ENCODE data around the gene CDKN1C. TPM values are rescaled to one million over a fixed set of nuclear protein-coding genes. Genes with fewer than 3 reads are reported as not detected.

The CDKN1C gene
- total RNA-seq, 1 donor from 2014 or later: 27.7 TPM

DNA sequence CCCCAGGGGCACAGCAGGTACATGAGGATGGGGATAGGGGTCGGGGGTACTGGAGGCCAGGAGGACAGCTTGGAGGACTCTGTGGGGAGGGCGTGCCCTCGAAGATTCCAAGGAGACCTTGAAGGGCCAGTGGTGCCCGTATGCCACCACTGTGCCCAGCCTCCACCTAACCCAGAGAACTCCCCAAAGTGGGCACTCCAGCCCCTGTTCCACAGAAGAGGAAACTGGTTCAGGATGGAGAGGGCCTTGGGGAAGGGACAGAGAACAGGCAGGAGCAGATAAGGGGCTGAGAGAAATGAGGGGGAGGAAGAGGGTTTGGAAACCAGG is 45.8 kb upstream of the CDKN1C start:
- no peak for DNase-seq (ENCODE audit: low read depth)
- TF ChIP-seq, protein P1, sequence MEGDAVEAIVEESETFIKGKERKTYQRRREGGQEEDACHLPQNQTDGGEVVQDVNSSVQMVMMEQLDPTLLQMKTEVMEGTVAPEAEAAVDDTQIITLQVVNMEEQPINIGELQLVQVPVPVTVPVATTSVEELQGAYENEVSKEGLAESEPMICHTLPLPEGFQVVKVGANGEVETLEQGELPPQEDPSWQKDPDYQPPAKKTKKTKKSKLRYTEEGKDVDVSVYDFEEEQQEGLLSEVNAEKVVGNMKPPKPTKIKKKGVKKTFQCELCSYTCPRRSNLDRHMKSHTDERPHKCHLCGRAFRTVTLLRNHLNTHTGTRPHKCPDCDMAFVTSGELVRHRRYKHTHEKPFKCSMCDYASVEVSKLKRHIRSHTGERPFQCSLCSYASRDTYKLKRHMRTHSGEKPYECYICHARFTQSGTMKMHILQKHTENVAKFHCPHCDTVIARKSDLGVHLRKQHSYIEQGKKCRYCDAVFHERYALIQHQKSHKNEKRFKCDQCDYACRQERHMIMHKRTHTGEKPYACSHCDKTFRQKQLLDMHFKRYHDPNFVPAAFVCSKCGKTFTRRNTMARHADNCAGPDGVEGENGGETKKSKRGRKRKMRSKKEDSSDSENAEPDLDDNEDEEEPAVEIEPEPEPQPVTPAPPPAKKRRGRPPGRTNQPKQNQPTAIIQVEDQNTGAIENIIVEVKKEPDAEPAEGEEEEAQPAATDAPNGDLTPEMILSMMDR (conservative IDR thresholded peaks at IDR 0.05; ENCODE audit: low read depth, low read length): no peak

DNA sequence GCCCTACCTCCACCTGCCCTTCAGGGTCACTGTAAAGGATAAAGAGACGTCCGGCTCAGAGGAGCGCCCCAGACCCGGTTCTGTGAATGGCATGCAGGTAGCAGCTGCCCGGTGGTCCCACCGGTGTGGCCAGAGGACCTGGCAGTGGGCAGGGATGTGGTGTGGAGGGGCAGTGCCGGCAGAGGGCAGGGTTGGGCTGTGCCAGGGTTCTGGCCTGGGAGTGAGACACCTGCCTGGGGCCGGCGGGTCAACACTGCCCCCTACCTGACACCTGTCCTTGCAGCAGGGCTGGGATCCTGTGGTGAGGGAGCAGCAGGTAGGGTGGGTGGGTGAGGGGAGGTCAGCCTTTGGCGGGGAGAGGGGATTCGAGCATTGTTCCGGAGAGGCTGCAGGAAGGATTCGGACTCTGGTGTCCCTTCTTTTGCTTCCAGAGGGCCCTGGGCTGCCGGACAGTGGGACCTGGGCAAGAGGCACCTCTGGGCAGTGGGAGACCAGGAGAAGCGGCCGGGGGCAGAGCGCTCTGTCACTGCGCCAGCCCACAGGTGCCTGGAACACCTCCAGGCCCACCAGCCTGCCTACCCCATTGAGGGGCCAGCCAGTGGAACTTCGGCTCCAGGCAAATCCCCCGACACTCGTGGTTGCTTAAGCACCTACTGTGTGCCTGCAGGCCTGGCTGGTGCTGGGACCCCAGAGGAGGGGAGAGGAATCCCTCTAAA is 45.3 kb upstream of the CDKN1C start:
- H3K4me3 ChIP-seq (ENCODE audit: low read depth, low read length): peak overlapping the region; percentile 84
- TF ChIP-seq, protein P1 (conservative IDR thresholded peaks at IDR 0.05; ENCODE audit: low read depth, low read length): peak; percentile 81
- DNase-seq (ENCODE audit: low read depth): no peak

More for the DNA sequence above, 45.8 kb upstream of the CDKN1C start:
- H3K4me3 ChIP-seq (ENCODE audit: low read depth, low read length): no peak overlapping the region

DNA sequence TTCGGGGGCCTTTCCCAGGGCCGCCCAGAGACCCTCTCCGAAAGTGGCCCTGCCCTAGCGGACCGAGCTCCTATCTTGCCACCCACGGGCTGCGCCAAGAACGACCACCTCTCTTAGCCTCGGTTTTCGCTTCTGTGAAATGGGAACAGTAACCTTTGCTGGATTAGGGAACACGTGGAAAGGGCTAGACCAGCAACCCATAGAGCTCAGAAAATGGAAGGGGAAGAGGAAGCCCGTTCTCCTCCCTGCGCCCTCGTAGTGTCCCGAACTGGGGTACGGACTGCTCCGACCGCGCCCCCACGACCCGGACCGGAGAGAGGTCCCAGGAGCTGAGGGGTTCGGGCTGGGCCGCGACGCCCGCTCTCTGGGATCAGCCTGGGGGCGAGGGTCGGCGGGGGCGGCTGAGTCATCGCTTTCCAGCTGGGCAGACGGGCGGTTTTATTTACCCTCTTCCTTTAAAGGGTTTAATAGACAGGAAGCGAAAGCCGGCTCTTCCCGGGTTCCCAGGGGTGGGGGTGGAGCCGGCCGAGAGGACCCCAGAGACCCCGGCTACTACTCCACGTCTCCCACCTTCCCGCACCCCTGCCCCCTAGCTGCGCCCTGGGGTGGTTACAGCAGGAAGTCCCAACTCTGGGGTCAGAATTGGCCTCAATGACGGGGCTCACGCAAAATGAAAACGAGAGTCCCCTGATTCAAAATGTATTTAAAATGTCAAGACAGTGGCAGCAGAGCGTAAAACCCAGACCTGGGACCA is 44.6 kb upstream of the CDKN1C start:
- DNase-seq (ENCODE audit: low read depth): no peak
- H3K4me3 ChIP-seq (ENCODE audit: low read depth, low read length): peak overlapping the region; percentile 84
- TF ChIP-seq, protein P1 (conservative IDR thresholded peaks at IDR 0.05; ENCODE audit: low read depth, low read length): no peak

DNA sequence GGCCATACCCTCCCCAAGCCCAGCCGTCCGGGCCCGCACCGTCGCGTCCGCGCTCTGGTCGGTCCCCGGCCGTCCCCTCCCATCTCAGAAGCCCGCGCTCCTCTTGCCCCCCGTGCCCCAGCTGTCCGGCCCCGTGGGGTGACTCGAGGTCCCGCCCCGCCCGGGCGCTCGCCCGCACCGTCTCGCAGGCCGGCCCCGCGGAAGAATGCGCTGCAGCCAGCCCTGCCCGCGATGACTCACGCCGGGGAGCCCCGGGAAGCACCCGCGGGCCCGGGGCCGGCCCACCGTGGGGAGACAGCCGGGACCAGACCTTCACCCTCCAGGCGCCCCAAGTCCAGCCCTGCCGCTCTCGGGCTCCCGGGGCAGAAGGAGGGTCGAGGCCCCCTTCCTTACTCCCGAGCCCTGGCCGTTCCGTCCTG is 44.0 kb upstream of the CDKN1C start:
- DNase-seq (ENCODE audit: low read depth): no peak
- peak overlapping the region; percentile 84 for H3K4me3 ChIP-seq (ENCODE audit: low read depth, low read length)
- TF ChIP-seq, protein P1 (conservative IDR thresholded peaks at IDR 0.05; ENCODE audit: low read depth, low read length): no peak

DNA sequence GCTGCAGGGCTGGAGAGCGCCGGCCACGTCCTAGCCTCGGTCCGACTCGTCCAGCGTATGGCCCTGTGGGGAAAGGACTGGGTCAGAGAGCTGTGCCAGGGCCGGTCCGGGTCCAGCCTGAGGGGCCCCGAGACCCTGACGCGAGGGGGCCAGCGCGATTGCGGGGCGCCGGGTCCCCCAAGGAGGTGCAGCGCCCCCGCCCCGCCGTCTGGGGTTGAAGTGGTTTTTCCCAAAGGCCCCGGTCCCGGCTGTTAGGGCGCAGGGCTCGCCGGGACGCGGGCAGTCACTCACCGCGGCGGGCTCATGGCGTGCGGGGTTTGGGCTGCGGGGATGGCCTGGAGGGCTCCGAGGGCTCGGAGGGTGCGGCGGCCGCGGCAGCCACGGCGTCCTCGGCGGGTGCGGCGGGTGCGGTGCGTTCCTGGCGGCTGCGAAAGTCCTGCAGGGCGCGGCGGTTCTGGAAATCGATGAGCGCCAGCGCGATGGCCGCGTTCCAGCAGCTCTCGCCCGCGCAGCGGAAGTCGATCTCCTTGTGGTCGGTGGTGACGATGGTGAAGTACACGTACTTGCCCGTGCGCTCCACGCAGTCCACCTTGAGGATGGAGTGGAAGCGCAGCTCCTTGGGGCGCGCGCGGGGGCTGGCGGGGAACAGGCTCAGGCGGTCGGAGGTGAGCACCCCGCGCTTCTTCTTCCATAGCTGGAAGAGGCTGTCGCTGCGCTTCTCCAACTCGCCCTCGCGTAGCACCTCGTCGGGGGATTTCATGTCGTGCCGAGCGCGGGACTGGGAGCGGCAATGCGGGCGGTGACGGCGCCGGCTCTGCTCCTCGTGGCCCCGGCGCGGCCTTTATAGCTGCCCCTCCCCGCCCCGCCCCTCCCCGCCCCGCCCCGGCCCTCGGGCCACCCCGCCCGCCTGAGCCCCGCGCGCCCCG is 43.3 kb upstream of the CDKN1C start, which contains the start of gene PHLDA2:
Gene PHLDA2, minus strand, starts transcription at position 816 of the 926 bp plus-strand sequence. Its CDS starts 56 bp downstream, at position 760.
- H3K4me3 ChIP-seq (ENCODE audit: low read depth, low read length): peak within 1 kb of the TSS; percentile 84
- TF ChIP-seq, protein P1 (conservative IDR thresholded peaks at IDR 0.05; ENCODE audit: low read depth, low read length): no peak
- no peak for DNase-seq (ENCODE audit: low read depth)

DNA sequence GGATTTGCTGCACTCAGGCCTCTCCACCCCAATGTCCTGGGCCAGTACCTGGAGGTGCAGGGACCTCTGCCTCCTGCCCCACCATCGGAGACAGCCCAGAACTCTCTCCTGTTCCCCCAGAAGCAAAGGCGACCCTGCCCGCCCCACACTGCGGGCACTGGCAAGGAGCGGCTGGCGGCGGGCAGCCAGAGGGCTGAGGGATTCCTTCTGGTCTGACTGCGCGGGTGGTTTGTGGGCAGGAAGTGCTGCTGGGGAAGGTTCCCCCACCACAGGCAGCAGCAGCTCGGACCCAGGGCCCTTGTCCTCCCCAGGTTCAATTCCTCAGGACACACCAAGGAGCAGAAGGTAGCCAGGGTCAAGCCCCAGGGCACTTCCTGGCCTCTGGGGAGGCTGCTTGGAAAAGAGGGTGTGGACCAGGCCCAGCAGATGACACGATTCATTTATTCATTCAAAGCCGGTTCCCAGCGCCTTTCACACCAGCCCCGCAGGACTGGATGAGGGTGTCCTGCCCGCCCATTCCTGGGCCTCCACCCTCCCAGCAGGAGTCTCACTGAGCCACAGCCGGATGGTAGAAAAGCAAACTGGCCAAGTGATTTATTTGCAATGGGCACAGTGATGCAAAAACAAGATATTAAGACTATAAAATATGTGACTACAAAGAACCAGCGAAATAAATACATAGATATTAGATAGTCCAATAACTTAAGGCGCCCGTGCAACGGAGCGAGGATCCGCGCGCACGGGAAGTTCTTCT is 42.5 kb upstream of the CDKN1C start:
- H3K4me3 ChIP-seq (ENCODE audit: low read depth, low read length): peak overlapping the region; percentile 84
- no peak for DNase-seq (ENCODE audit: low read depth)
- TF ChIP-seq, protein P1 (conservative IDR thresholded peaks at IDR 0.05; ENCODE audit: low read depth, low read length): peak; percentile 4

Measured in epithelial cell of proximal tubule (primary cell).